Measurements from ENCODE around the gene TIGD6.
"Not testable (repeated sequence)": the region's sequence is repeated elsewhere in the genome, so short reads cannot be mapped to it uniquely, and the experiment has no call there.

Gene TIGD6

GRCh38 chr5:149975409-149975808 is 25.0 kb downstream of the TIGD6 start:
- no peak for DNase-seq (ENCODE audit: low read depth in 2 of 2)

- no peak for DNase-seq (ENCODE audit: low read depth in 2 of 2)
Measured at GRCh38 chr5:149969181-149969930, 31.1 kb downstream of the TIGD6 start.

- DNase-seq (ENCODE audit: low read depth in 2 of 2): no peak
Measured at GRCh38 chr5:149966946-149967345, 33.5 kb downstream of the TIGD6 start.

DNA sequence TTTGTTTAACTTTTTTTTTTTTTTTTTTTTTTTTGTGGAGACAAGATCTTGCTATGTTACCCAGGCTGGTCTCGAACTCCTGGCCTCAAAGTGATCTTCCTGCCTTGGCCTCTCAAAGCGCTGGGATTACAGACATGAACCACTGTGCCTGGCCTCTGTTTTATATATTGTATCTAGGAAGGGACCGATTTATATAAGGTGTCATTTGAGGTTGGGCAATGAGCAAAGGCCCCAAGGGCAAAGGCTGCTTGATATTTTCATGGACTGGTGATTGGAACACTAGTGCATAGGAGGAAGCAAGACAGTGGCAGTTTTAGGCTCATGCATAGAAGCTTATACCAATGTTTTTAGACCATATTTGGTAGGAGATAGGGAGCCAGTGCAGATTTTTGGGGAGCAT is 36.7 kb downstream of the TIGD6 start:
- DNase-seq (ENCODE audit: low read depth in 2 of 2): no peak

- no peak for DNase-seq (ENCODE audit: low read depth in 2 of 2)
Measured at GRCh38 chr5:149962601-149963300, 37.7 kb downstream of the TIGD6 start.

DNA sequence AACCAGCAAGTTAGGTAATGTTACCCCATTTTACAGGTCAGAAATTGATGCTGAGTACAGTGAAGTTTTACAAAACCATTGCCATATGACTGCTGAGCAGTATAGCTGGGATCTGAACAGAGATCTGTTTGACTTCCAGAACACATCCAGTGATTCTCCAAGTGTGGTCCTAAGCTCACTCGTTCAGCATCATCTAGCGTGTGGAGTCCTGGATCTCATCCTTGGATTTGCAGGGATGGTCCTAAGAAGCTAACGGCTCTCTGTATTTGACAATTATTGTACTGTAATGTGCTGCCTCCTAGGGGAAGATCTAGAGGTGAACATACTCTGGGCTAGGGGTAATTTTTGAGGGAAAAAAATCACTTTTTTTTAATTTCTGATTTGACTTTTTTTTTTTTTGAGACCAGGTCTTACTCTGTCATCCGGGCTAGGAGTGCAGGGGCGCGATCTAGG is 38.5 kb downstream of the TIGD6 start:
- no peak for DNase-seq (ENCODE audit: low read depth in 2 of 2)

- no peak for DNase-seq (ENCODE audit: low read depth in 2 of 2)
Measured at GRCh38 chr5:149961186-149961685, 39.2 kb downstream of the TIGD6 start.

DNA sequence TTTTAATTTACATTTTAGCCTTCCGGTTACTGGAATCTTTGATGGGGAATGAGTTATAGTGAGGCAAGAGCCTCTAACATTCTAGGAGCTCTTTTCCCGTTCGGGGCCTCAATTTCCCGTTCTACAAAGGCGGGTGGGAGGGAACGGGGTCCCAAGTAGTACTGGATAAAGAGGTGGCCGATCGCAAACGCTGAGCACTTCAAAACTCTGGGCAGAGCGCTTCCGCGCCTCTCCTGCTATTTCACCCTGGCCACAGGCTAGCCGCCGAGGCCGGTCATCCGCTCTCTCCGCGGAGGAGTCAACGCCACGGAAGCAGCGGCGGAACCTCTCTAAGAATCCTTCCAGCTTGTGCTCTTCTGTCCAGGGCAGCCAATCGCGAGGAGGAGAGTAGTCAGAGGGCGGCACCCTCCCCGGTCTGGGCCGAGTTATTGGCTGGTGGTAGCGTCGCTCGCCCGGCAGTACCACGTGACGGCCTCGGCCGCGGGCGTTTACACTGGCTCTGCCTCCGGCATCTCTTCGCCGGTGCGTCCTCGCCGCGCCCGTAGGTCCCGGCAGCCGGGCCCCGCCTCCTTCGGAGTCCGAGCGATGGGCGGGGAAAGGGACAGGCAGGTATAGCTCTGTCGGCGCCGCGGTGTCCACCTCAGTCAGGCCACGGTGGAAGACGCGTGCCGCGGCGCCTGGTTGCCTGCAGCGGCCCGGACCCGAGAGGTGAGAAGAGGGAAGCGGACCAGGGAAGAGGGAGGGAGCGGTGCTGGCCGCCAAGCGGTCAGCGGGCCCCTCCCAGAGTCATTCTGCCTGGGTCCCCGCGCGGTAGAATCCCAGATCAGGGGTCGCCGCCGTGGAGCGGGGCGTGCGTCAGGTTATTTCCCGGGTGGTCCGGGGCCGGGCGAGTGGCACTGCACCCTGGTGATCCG is 39.9 kb downstream of the TIGD6 start, which contains the start of gene SLC26A2:
Gene SLC26A2 (plus strand): TSS at position 487 of the 914 bp plus-strand sequence. CDS start 16,895 bp downstream, outside the sequence.
- DNase-seq (ENCODE audit: low read depth in 2 of 2): peak; percentile 92 to 93

DNA sequence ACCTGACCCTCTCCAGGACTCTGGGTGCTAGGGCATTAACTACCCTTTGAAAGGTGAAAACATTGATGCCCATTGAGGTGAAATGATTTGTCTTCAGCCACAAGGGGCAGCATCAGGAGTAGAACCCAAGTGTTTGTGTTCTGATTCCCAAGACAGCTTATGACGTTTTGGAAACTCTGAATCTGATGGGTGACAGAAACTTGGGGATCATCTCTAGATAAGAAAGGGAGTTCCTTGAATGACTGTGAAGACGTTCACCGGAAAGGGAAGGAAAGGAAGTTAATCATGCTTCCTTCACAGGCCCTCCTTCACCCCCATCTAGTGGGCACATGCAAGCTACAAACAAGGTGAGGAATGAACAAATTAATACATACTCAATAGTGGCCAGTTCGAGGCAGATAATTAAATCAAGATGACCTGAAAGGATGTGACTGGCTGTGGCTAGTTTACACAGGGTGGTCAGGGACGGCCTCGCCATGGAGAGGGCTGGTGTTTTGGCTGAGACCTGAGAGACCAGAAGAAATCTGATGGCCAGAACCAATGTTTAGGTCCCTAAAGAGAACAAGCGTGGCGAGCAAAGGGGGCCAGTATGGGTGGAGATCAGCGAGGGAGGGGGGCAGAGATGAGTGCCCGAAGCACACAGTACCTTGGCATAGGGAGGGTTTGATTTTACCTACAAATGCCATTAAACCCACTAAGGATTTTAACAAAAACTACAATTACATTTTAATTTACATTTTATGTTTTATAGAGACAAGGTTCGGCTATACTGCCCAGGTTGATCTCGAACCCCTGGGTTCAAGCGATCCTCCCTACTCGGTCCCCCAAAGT is 40.8 kb downstream of the TIGD6 start:
- DNase-seq (ENCODE audit: low read depth in 2 of 2): peak; percentile 39 to 46

- no peak for DNase-seq (ENCODE audit: low read depth in 2 of 2)
Measured at GRCh38 chr5:149957855-149958254, 42.6 kb downstream of the TIGD6 start.

GRCh38 chr5:149956685-149957084 is 43.8 kb downstream of the TIGD6 start:
- DNase-seq (ENCODE audit: low read depth in 2 of 2): no peak

- DNase-seq (ENCODE audit: low read depth in 2 of 2): no peak
Measured at GRCh38 chr5:149954798-149955197, 45.7 kb downstream of the TIGD6 start.

- DNase-seq (ENCODE audit: low read depth in 2 of 2): no peak
Measured at GRCh38 chr5:149953436-149954121, 46.9 kb downstream of the TIGD6 start.

DNA sequence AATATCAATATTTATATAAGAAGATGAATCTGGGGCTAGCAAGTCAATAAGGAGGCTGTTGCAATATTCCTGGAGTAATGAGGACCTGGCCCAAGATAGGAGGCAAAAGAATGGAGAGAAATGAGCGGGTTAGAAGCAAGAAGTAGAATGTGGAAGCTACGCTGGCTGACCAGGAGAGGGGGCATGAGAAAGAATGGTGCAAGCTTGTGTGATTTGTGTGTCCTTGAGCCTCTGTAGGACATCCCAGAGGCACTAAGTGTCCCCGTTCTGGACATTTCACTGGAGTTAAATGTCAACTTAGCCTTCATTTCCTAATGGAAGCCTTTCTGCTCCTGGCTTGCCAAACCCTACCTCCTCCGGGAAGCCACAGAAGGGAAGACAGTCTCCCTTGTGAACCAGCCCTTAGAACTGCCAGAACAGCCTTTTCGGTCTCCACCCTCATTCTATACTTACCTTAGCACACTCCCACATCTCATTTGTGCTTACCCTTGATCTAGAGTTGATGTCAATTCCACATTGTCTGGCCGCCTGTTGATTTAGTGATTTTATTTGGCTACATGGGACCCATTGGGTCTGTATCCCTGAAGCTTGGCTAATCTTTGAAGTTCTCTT is 49.2 kb downstream of the TIGD6 start:
- no peak for DNase-seq (ENCODE audit: low read depth in 2 of 2)

GRCh38 chr5:149948993-149949392 is 51.5 kb downstream of the TIGD6 start:
- no peak for DNase-seq (ENCODE audit: low read depth in 2 of 2)

GRCh38 chr5:149946118-149946517 is 54.3 kb downstream of the TIGD6 start:
- DNase-seq (ENCODE audit: low read depth in 2 of 2): no peak

GRCh38 chr5:149944666-149945065 is 55.8 kb downstream of the TIGD6 start, which contains the start of gene PDE6A:
Gene PDE6A (minus strand): TSS chr5:149944793. CDS start chr5:149944673, 120 bp downstream.
- DNase-seq (ENCODE audit: low read depth in 2 of 2): no peak

DNA sequence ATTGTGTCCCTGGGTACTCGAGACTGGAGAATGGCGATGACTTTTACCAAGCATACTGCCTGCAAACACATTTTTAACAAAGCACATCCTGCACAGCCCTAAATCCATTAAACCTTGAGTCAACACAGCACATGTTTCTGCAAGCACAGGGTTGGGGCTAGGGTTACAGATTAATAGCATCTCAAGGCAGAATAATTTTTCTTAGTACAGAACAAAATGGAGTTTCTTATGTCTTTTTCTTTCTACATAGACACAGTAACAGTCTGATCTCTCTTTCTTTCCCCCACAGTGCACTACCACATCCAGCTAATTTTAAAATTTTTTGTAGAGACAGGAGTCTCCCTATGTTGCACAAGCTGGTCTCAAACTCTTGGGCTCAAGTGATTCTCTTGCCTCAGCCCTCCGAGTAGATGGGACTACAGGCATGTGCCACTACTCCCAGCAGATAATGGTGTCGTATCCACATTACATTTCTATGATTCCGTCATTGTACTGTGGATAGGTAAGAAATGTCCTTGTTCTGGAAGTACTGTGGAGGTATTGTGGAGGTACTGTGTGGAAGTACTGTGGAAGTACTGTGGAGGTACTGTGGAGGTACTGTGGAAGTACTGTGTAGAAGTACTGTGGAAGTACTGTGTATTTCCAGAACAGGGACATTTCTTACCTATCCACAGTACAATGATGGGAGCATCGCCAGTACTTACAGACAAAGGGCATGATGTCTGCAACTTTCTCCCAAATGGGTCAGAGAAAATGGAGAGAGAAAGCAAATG is 57.1 kb downstream of the TIGD6 start:
- not testable (repeated sequence) for DNase-seq (ENCODE audit: low read depth in 2 of 2)
